HCT116 (cell line): Measurements from ENCODE around the gene INAVA. TPM values are rescaled to one million over a fixed set of nuclear protein-coding genes. Genes with fewer than 3 reads are reported as not detected.
"Not testable (repeated sequence)": the region's sequence is repeated elsewhere in the genome, so short reads cannot be mapped to it uniquely, and the experiment has no call there.

Experiments used
- ATAC-seq: fragments of 200-7000 bp; cut with Tn5 transposase; 2 replicates; pipeline ENCODE4 v1.9.1; 2020; ENCODE audit warnings: mild to moderate bottlenecking, moderate library complexity
- BruUV-seq: library from RNA; stranded (reverse); fragments of 400-500 nt; replicated peaks from 2 replicates; lab custom pipeline; 2021; lab: Mats Ljungman, UMichigan
- CTCF ChIA-PET: fragments of 300-600 bp; sonication (Branson Sonifier 250); formaldehyde crosslinking; loops from one replicate; lab custom pipeline; 2021; ENCODE audit warnings: antibody characterized with exemption; lab: Charles Lee
- POLR2A ChIA-PET: fragments of 300-600, 350-600 bp; sonication (Branson Sonifier 250); formaldehyde crosslinking; loops from one replicate; lab custom pipeline; 2021; ENCODE audit warnings: antibody characterized with exemption; lab: Charles Lee
- RAD21 ChIA-PET, 2 experiments: fragments of 300-600 bp; sonication (Branson Sonifier 250); formaldehyde crosslinking; loops; one replicate each; lab custom pipeline; 2023; ENCODE audit warnings: low total read pairs in 2 of 2; ENCODE audit not compliant: uncharacterized antibody in 2 of 2, unreplicated experiment in 2 of 2, low non-redundant PET in 1 of 2; lab: Charles Lee
- DNase-seq: peaks from one replicate; pipeline ENCODE4 v3.0.0-alpha.2; 2010; ENCODE audit warnings: low read depth, low spot score
- H2AFZ ChIP-seq: fragments of 200-600 bp; shearing (Covaris generic), sonication (generic); 2 replicates; pipeline ENCODE4 v1.6.1; 2017; ENCODE audit warnings: low read depth, mixed run types, mixed read lengths, antibody characterized with exemption, low read length; ENCODE audit not compliant: poor library complexity, severe bottlenecking
- H3K27ac ChIP-seq: 2 replicates; pipeline ENCODE4 v1.5.1; 2012; ENCODE audit warnings: low read depth, low read length
- H3K27me3 ChIP-seq: fragments of 200-600 bp; sonication (generic); 2 replicates; pipeline ENCODE4 v1.6.1; 2016; ENCODE audit warnings: mixed run types, low read length, mixed read lengths; ENCODE audit not compliant: insufficient read depth
- H3K36me3 ChIP-seq, 2 experiments: fragments of 200-500 bp in 1 of 2; fragments of 200-600 bp in 1 of 2; sonication (Bioruptor generic) in 1 of 2; sonication (generic) in 1 of 2; 2 replicates each; pipeline versions ENCODE4 v1.5.1 to v1.6.1; 2014 to 2016; ENCODE audit warnings: low read length in 2 of 2, inconsistent platforms in 1 of 2, mixed read lengths in 1 of 2, mixed run types in 1 of 2; ENCODE audit not compliant: insufficient read depth in 2 of 2, control insufficient read depth in 1 of 2
- H3K4me1 ChIP-seq, 2 experiments: fragments of 200-600 bp in 1 of 2; sonication (generic) in 1 of 2; 2 replicates each; pipeline versions ENCODE4 v1.5.1 to v1.6.1; 2012 to 2017; ENCODE audit warnings: low read length in 2 of 2, inconsistent platforms in 1 of 2, mild to moderate bottlenecking in 1 of 2, mixed read lengths in 1 of 2, mixed run types in 1 of 2, moderate library complexity in 1 of 2; ENCODE audit not compliant: insufficient read depth in 2 of 2, control insufficient read depth in 1 of 2
- H3K4me2 ChIP-seq: fragments of 200-600 bp; sonication (generic); 2 replicates; pipeline ENCODE4 v1.6.1; 2017; ENCODE audit warnings: mixed run types, low read length, mixed read lengths
- H3K4me3 ChIP-seq, 2 experiments: fragments of 200-600 bp in 1 of 2; sonication (generic) in 1 of 2; replicated peaks in 1 of 2; 2 replicates each; pipeline ENCODE4 v1.5.1; 2011 to 2016; ENCODE audit warnings: low read length in 2 of 2, control low read depth in 1 of 2, low read depth in 1 of 2, mild to moderate bottlenecking in 1 of 2, mixed read lengths in 1 of 2, mixed run types in 1 of 2
- H3K79me2 ChIP-seq: fragments of 200-600 bp; sonication (generic); 2 replicates; pipeline ENCODE4 v1.6.1; 2017; ENCODE audit warnings: mild to moderate bottlenecking, mixed run types, low read length, moderate library complexity, mixed read lengths; ENCODE audit not compliant: insufficient read depth
- H3K9ac ChIP-seq: fragments of 200-600 bp; sonication (generic); 2 replicates; pipeline ENCODE4 v1.6.1; 2016; ENCODE audit warnings: low read length, mixed read lengths
- H3K9me2 ChIP-seq: fragments of 200-600 bp; sonication (generic), shearing (Covaris generic); 2 replicates; pipeline ENCODE4 v1.6.1; 2017; ENCODE audit warnings: mixed run types, mild to moderate bottlenecking, moderate library complexity; ENCODE audit not compliant: insufficient read depth
- H3K9me3 ChIP-seq, 2 experiments: fragments of 200-500 bp in 1 of 2; fragments of 200-600 bp in 1 of 2; sonication (Bioruptor generic) in 1 of 2; sonication (generic) in 1 of 2; 2 replicates each; pipeline ENCODE4 v1.6.1; 2014 to 2017; ENCODE audit warnings: low read length in 2 of 2, mixed read lengths in 2 of 2, inconsistent platforms in 1 of 2, low read depth in 1 of 2, mild to moderate bottlenecking in 1 of 2, mixed run types in 1 of 2, moderate library complexity in 1 of 2; ENCODE audit not compliant: control insufficient read depth in 1 of 2, insufficient read depth in 1 of 2
- H4K20me1 ChIP-seq: fragments of 200-600 bp; sonication (generic), shearing (Covaris generic); 2 replicates; pipeline ENCODE4 v1.6.1; 2017; ENCODE audit warnings: mixed run types, mild to moderate bottlenecking, moderate library complexity; ENCODE audit not compliant: insufficient read depth
- ATF3 ChIP-seq: IDR thresholded peaks from 2 replicates; pipeline ENCODE4 v1.6.1; 2012
- CBX3 ChIP-seq: IDR thresholded peaks from 2 replicates; pipeline ENCODE4 v1.6.1; 2012; ENCODE audit warnings: low read depth
- EGR1 ChIP-seq: IDR thresholded peaks from 2 replicates; pipeline ENCODE4 v1.6.1; 2012; ENCODE audit warnings: low read depth
- POLR2A ChIP-seq: IDR thresholded peaks from 2 replicates; pipeline ENCODE4 v1.7.0; 2011; ENCODE audit warnings: borderline replicate concordance; ENCODE audit not compliant: insufficient read depth, insufficient read length; ENCODE audit errors: extremely low read depth
- RAD21 ChIP-seq: IDR thresholded peaks from 2 replicates; pipeline ENCODE4 v1.6.1; 2012; ENCODE audit warnings: low read depth, mild to moderate bottlenecking
- REST ChIP-seq: IDR thresholded peaks from 2 replicates; pipeline ENCODE4 v1.6.1; 2012; ENCODE audit warnings: low read depth
- SIN3A ChIP-seq: IDR thresholded peaks from 2 replicates; pipeline ENCODE4 v1.6.1; 2012; ENCODE audit warnings: low read depth
- SP1 ChIP-seq: IDR thresholded peaks from 2 replicates; pipeline ENCODE4 v1.6.1; 2012; ENCODE audit warnings: low read depth
- SRF ChIP-seq: IDR thresholded peaks from 2 replicates; pipeline ENCODE4 v1.6.1; 2012; ENCODE audit warnings: low read depth
- TCF7L2 ChIP-seq: IDR thresholded peaks from 2 replicates; pipeline ENCODE4 v1.7.0; 2011; ENCODE audit warnings: borderline replicate concordance, inconsistent platforms; ENCODE audit not compliant: insufficient read depth, insufficient read length; ENCODE audit errors: extremely low read depth
- ZFX ChIP-seq: fragments of 450-650 bp; IDR thresholded peaks from 2 replicates; pipeline ENCODE4 v1.6.1; 2017
- ZNF274 ChIP-seq: fragments of 200-500 bp; sonication (Bioruptor generic); IDR thresholded peaks from 2 replicates; pipeline ENCODE4 v1.6.1; 2014; ENCODE audit warnings: mild to moderate bottlenecking, low read depth, low read length, inconsistent platforms
- intact Hi-C: fragments of 100-400 bp; cut with micrococcal nuclease; formaldehyde crosslinking; loops from 2 replicates; pipeline ENCODE4 v1.10.0; 2022
- total RNA-seq: library from RNA; stranded (reverse); gene quantifications from one replicate; pipeline ENCODE4 v1.2.1, GENCODE V29; 2021; ENCODE audit not compliant: unreplicated experiment
- TF ChIP-seq, protein P1 (sequence below), 3 experiments: fragments of 200-600 bp in 1 of 3; sonication (generic) in 1 of 3; IDR thresholded peaks in 2 of 3; conservative IDR thresholded peaks in 1 of 3; 2 replicates each; pipeline ENCODE4 v1.5.1; 2012 to 2017; ENCODE audit warnings: low read depth in 2 of 3, low read length in 2 of 3, antibody characterized with exemption in 1 of 3, borderline replicate concordance in 1 of 3, control low read depth in 1 of 3, mild to moderate bottlenecking in 1 of 3, mixed read lengths in 1 of 3, mixed run types in 1 of 3, moderate library complexity in 1 of 3; ENCODE audit not compliant: insufficient read depth in 1 of 3

Gene INAVA
- total RNA-seq, 1 experiment from 2014 or later: 18.8 TPM

GRCh38 chr1:200911361-200911760 is 16.7 kb downstream of the INAVA start:
- no peaks in the 10 kb centered on the region for H3K4me1 ChIP-seq
- ChIA-PET CTCF (no interaction called here), POLR2A (no interaction called here), RAD21 (no interaction called here)
- no peak overlapping the region for H3K27ac ChIP-seq
- no peak overlapping the region for H2AFZ ChIP-seq
- H3K9me2 ChIP-seq: no peaks in the 10 kb centered on the region
- ATAC-seq (no peak), DNase-seq (no peak)
- BruUV-seq: no TSS peak
- H3K79me2 ChIP-seq: no peaks in the 10 kb centered on the region
- H3K27me3 ChIP-seq: no peaks in the 10 kb centered on the region
- H3K9ac ChIP-seq: no peak overlapping the region
- H3K4me2 ChIP-seq: no peak overlapping the region
- no peak overlapping the region for H3K4me3 ChIP-seq
- no peaks in the 10 kb centered on the region for H3K9me3 ChIP-seq
- H3K36me3 ChIP-seq: no peaks in the 10 kb centered on the region; a peak in 1 of 4 replicates
- intact Hi-C loops: no loop called here
- no peaks in the 10 kb centered on the region for H4K20me1 ChIP-seq
- TF ChIP-seq REST: no peak
- TF ChIP-seq SIN3A: no peak
- TF ChIP-seq POLR2A: no peak
- TF ChIP-seq ZNF274: no peak
- no peak for TF ChIP-seq SP1
- TF ChIP-seq CBX3: no peak
- TF ChIP-seq EGR1: no peak
- TF ChIP-seq RAD21: no peak
- TF ChIP-seq, protein P1, sequence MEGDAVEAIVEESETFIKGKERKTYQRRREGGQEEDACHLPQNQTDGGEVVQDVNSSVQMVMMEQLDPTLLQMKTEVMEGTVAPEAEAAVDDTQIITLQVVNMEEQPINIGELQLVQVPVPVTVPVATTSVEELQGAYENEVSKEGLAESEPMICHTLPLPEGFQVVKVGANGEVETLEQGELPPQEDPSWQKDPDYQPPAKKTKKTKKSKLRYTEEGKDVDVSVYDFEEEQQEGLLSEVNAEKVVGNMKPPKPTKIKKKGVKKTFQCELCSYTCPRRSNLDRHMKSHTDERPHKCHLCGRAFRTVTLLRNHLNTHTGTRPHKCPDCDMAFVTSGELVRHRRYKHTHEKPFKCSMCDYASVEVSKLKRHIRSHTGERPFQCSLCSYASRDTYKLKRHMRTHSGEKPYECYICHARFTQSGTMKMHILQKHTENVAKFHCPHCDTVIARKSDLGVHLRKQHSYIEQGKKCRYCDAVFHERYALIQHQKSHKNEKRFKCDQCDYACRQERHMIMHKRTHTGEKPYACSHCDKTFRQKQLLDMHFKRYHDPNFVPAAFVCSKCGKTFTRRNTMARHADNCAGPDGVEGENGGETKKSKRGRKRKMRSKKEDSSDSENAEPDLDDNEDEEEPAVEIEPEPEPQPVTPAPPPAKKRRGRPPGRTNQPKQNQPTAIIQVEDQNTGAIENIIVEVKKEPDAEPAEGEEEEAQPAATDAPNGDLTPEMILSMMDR (IDR thresholded peaks at IDR 0.05 in 2 of 3, conservative IDR thresholded peaks at IDR 0.05 in 1 of 3; ENCODE audit: borderline replicate concordance in 1 of 3, insufficient read depth in 1 of 3, low read depth in 2 of 3, low read length in 2 of 3): no peak
- no peak for TF ChIP-seq ATF3
- no peak for TF ChIP-seq SRF
- no peak for TF ChIP-seq TCF7L2
- no peak for TF ChIP-seq ZFX

DNA sequence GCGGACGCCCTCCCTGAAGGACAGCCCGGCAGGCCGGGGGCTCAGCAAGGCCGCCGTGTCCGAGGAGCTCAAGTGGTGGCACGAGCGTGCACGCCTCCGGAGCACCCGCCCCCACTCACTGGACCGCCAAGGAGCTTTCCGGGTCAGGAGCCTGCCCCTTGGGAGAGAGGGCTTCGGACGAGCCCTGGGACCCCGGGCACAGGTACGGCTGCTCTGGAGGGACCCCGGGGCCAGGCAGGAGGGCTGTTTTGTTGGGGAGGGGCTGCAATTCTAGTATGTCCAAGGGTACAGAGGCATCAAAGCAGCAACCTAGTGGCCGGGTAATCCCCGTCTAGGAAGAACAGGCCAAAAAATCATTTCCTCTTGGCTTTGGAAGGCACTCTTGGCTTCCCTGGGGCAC is 17.2 kb downstream of the INAVA start:
- POLR2A ChIA-PET, RAD21 ChIA-PET: not testable (repeated sequence)

More for the DNA sequence above, 17.2 kb downstream of the INAVA start:
- H3K9me3 ChIP-seq, ATAC-seq, H3K9ac ChIP-seq, BruUV-seq, H3K4me3 ChIP-seq, H3K79me2 ChIP-seq, H4K20me1 ChIP-seq, H2AFZ ChIP-seq, H3K36me3 ChIP-seq, H3K9me2 ChIP-seq, DNase-seq, H3K4me2 ChIP-seq, H3K27ac ChIP-seq, CTCF ChIA-PET, H3K27me3 ChIP-seq, intact Hi-C loops, H3K4me1 ChIP-seq: not testable (repeated sequence)
